GM12878 (cell line): ENCODE measurements around the gene ABHD8. TPM values are rescaled to one million over a fixed set of nuclear protein-coding genes. Genes with fewer than 3 reads are reported as not detected.
A peak's percentile ranks its signal among the peaks of the same experiment; 100 is the strongest.

ENCODE experiments used
- ATAC-seq: fragments of 200-7000 bp; cut with Tn5 transposase; 3 replicates; pipeline ENCODE4 v1.9.1; 2020; ENCODE audit warnings: mild to moderate bottlenecking, moderate library complexity
- BruUV-seq: library from RNA; stranded (reverse); fragments of 400-500 nt; replicated peaks from 2 replicates; lab custom pipeline; 2021; lab: Mats Ljungman, UMichigan
- CTCF ChIA-PET: fragments of 300-600 bp; sonication (Branson Sonifier 250); formaldehyde crosslinking; extraction: SDS; loops from one replicate; lab custom pipeline; 2021; ENCODE audit warnings: inconsistent platforms; lab: Yijun Ruan, JAX
- POLR2A ChIA-PET: fragments of 350-600 bp; formaldehyde crosslinking; extraction: SDS; loops from one replicate; lab custom pipeline; 2021; ENCODE audit warnings: inconsistent platforms; lab: Charles Lee
- RAD21 ChIA-PET: fragments of 300-600 bp; sonication (Branson Sonifier 250); formaldehyde crosslinking; loops from one replicate; lab custom pipeline; 2023; ENCODE audit warnings: antibody characterized with exemption; ENCODE audit not compliant: unreplicated experiment; lab: Charles Lee
- SMC1A ChIA-PET: fragments of 300-600 bp; sonication (Branson Sonifier 250); formaldehyde crosslinking; loops from one replicate; lab custom pipeline; 2023; ENCODE audit not compliant: unreplicated experiment, uncharacterized antibody; lab: Charles Lee
- DNase-seq: peaks from one replicate; pipeline ENCODE4 v3.0.0-alpha.2; 2011; ENCODE audit warnings: low read depth, low spot score
- FAIRE-seq: peaks from 3 replicates; lab custom pipeline; 2011; peaks lifted over from hg19 to GRCh38; lab: Jason Lieb, UNC
- H2AFZ ChIP-seq: 2 replicates; pipeline ENCODE4 v1.6.0; 2011; ENCODE audit warnings: low read depth, low read length, control low read depth; ENCODE audit not compliant: control insufficient read depth
- H3K27ac ChIP-seq: 2 replicates; pipeline ENCODE4 v1.5.1; 2011; ENCODE audit warnings: control low read depth; ENCODE audit not compliant: control insufficient read depth, insufficient read depth
- H3K27me3 ChIP-seq, 2 experiments: replicated peaks in 1 of 2; 2 replicates each; pipeline versions ENCODE4 v1.6.0 to v1.6.1; 2011; ENCODE audit warnings: low read length in 1 of 2; ENCODE audit not compliant: control insufficient read depth in 2 of 2, insufficient read depth in 2 of 2
- H3K36me3 ChIP-seq, 2 experiments: 2 replicates each; pipeline ENCODE4 v1.5.1; 2011; ENCODE audit warnings: low read length in 1 of 2; ENCODE audit not compliant: control insufficient read depth in 2 of 2, insufficient read depth in 2 of 2
- H3K4me1 ChIP-seq: 2 replicates; pipeline ENCODE4 v1.6.1; 2011; ENCODE audit warnings: mild to moderate bottlenecking, low read length, moderate library complexity, mixed read lengths; ENCODE audit not compliant: control insufficient read depth, insufficient read depth
- H3K4me2 ChIP-seq: 2 replicates; pipeline ENCODE4 v1.6.0; 2011; ENCODE audit warnings: control low read depth; ENCODE audit not compliant: control insufficient read depth, insufficient read depth
- H3K4me3 ChIP-seq: fragments of 200-600 bp; sonication (generic); 2 replicates; pipeline ENCODE4 v1.5.1; 2016
- H3K79me2 ChIP-seq: 2 replicates; pipeline ENCODE4 v1.6.0; 2011; ENCODE audit warnings: low read length; ENCODE audit not compliant: control insufficient read depth, insufficient read depth
- H3K9ac ChIP-seq: 2 replicates; pipeline ENCODE4 v1.8.0; 2011; ENCODE audit warnings: low read length, control low read depth, mixed read lengths; ENCODE audit not compliant: control insufficient read depth, insufficient read depth
- H3K9me3 ChIP-seq: replicated peaks from 3 replicates; pipeline ENCODE4 v1.5.1; 2011; ENCODE audit warnings: mild to moderate bottlenecking, low read length; ENCODE audit not compliant: control insufficient read depth, insufficient read depth
- H4K20me1 ChIP-seq: 2 replicates; pipeline ENCODE4 v1.6.0; 2011; ENCODE audit not compliant: control insufficient read depth, insufficient read depth
- CREM ChIP-seq: IDR thresholded peaks from 2 replicates; pipeline ENCODE4 v1.6.1; 2014; ENCODE audit warnings: antibody characterized with exemption, low read depth
- IKZF2 ChIP-seq, 2 experiments: fragments of 450-650 bp; IDR thresholded peaks; 2 replicates each; pipeline ENCODE4 v1.6.1; 2017; ENCODE audit warnings: mild to moderate bottlenecking in 2 of 2, moderate library complexity in 2 of 2
- MEF2A ChIP-seq: IDR thresholded peaks from 2 replicates; pipeline ENCODE4 v1.6.1; 2011; ENCODE audit warnings: low read depth, mild to moderate bottlenecking, low read length, moderate library complexity; ENCODE audit not compliant: insufficient read depth
- RAD21 ChIP-seq: IDR thresholded peaks from 2 replicates; pipeline ENCODE4 v1.6.1; 2011; ENCODE audit warnings: mild to moderate bottlenecking, low read depth, low read length, moderate library complexity; ENCODE audit not compliant: insufficient read depth
- SIN3A ChIP-seq: IDR thresholded peaks from 2 replicates; pipeline ENCODE4 v1.6.1; 2012; ENCODE audit warnings: low read depth, low read length, improper control_type of control experiment
- WGBS: methylation state at CpG from one replicate; pipeline ENCODE4 v1.1.6; 2016; ENCODE audit warnings: low lambda C conversion rate; ENCODE audit not compliant: insufficient replicate concordance, insufficient coverage; ENCODE audit errors: missing lambda C conversion rate; 5-methylcytosine and 5-hydroxymethylcytosine counted together
- in situ Hi-C: fragments of 300-500 bp; cut with MboI; formaldehyde crosslinking; loops from 9 replicates; pipeline ENCODE4 v1.14.3; 2018; ENCODE audit warnings: mixed read lengths
- intact Hi-C: fragments of 100-400 bp; cut with micrococcal nuclease; formaldehyde crosslinking; loops from one replicate; pipeline ENCODE4 v1.14.2; 2022; ENCODE audit not compliant: unreplicated experiment
- polyA plus RNA-seq, 11 experiments: library from polyadenylated mRNA; depleted of rRNA in 4 of 11; unstranded in 6 of 11; stranded (reverse) in 5 of 11; fragments of >200 nt; fragmentation: Nextera tagmentation in 4 of 11; fragmentation: Illumina TruSeq in 1 of 11; extraction: Ambion mirVana in 4 of 11; extraction: Trizol in 1 of 11; gene quantifications; 1 replicate in 1 of 11; 2 replicates in 10 of 11; pipeline versions ENCODE4 v1.2.1 to v1.2.3, GENCODE V29; 2011 to 2016; ENCODE audit warnings: inconsistent platforms in 2 of 11, missing spikeins in 2 of 11, low read depth in 1 of 11
- total RNA-seq, 4 experiments: library from RNA; depleted of rRNA in 3 of 4; stranded (reverse); fragments of >200 nt in 3 of 4; fragmentation: Illumina TruSeq in 1 of 4; extraction: Trizol in 1 of 4; gene quantifications; 2 replicates each; pipeline versions ENCODE4 v1.2.1 to v1.2.3, GENCODE V29; 2013 to 2021

ABHD8 gene
- total and polyA plus RNA-seq, 10 of the 15 experiments (the other 5 are each of a cell fraction or from before 2014, with no cell fraction given) = 0.03 to 12.5 (median 6.0) TPM

- TF ChIP-seq SIN3A = no peak
- no peak for TF ChIP-seq RAD21
Measured at GRCh38 chr19:17347877-17348276, 44.7 kb upstream of the ABHD8 start (continued).

- FAIRE-seq (no peak), DNase-seq (no peak), ATAC-seq (no peak)
- Histone ChIP-seq H2AFZ (peak overlapping the region; percentile 28; the same call in 1 of the 2 replicates), H3K27me3 (no peaks in the 10 kb centered on the region), H3K4me2 (no peak overlapping the region; the same call in 1 of the 2 replicates), H4K20me1 (no peaks in the 10 kb centered on the region), H3K27ac (no peak overlapping the region), H3K9me3 (no peaks in the 10 kb centered on the region), H3K36me3 (no peaks in the 10 kb centered on the region), H3K79me2 (no peaks in the 10 kb centered on the region), H3K4me3 (no peak overlapping the region), H3K4me1 (peaks cover 19% of the 10 kb centered on the region), H3K9ac (no peak overlapping the region)
- ChIA-PET SMC1A (interaction anchor here (1.2 to 6.6 kb wide), 4 partner anchors 32 to 59 kb away, joined by 3 to 69 read pairs (median 3); no protein-coding TSS in a partner anchor), CTCF (interaction anchor here (0.7 to 9.2 kb wide), 10 partner anchors 10 to 149 kb away, joined by 3 to 170 read pairs (median 4); partner anchors contain the start of genes CCDC194 and MRPL34), POLR2A (interaction anchor here (0.5 to 1.0 kb wide), 4 partner anchors 38 to 236 kb away, joined by 3 read pairs; no protein-coding TSS in a partner anchor), RAD21 (interaction anchor here (0.8 to 4.6 kb wide), 2 partner anchors 38 to 42 kb away, joined by 3 to 32 read pairs; no protein-coding TSS in a partner anchor)
- BruUV-seq = no TSS peak
- TF ChIP-seq MEF2A (0 out of 2 replicates have a peak, but pooled peaks have one; percentile 11), CREM (no peak), IKZF2 (IDR thresholded peaks at IDR 0.05) (0 out of 4 replicates have a peak, but pooled peaks of 1 of the 2 experiments have one; percentile 9)
- in situ Hi-C loops (loop anchor here (5.0 kb wide), 2 partner anchors 40 to 120 kb away; no protein-coding TSS in a partner anchor), intact Hi-C loops (no loop called here)
- WGBS = 30% methylated on average over 6 of the region's 6 CpGs
Measured at GRCh38 chr19:17347361-17347760, 44.1 kb upstream of the ABHD8 start.
